HEK293T (cell line): ENCODE measurements around the gene B3GNT4.

Experiments used
- ARNT ChIP-seq: fragments of 450-650 bp; IDR thresholded peaks from 2 replicates; pipeline ENCODE4 v1.6.1; 2017; ENCODE audit warnings: mild to moderate bottlenecking
- BHLHE40 ChIP-seq: fragments of 450-650 bp; IDR thresholded peaks from 2 replicates; pipeline ENCODE4 v1.6.1; 2016; ENCODE audit warnings: mild to moderate bottlenecking, moderate library complexity, borderline replicate concordance
- FOXM1 ChIP-seq: fragments of 450-650 bp; IDR thresholded peaks from 2 replicates; pipeline ENCODE4 v1.6.1; 2017; ENCODE audit warnings: mild to moderate bottlenecking, borderline replicate concordance
- SP1 ChIP-seq: fragments of 450-650 bp; IDR thresholded peaks from 2 replicates; pipeline ENCODE4 v1.6.1; 2017
- ZNF384 ChIP-seq: fragments of 450-650 bp; IDR thresholded peaks from 2 replicates; pipeline ENCODE4 v1.6.1; 2016
- TF ChIP-seq, protein P1 (sequence below): fragments of 450-650 bp; IDR thresholded peaks from 2 replicates; pipeline ENCODE4 v1.6.1; 2016

DNA sequence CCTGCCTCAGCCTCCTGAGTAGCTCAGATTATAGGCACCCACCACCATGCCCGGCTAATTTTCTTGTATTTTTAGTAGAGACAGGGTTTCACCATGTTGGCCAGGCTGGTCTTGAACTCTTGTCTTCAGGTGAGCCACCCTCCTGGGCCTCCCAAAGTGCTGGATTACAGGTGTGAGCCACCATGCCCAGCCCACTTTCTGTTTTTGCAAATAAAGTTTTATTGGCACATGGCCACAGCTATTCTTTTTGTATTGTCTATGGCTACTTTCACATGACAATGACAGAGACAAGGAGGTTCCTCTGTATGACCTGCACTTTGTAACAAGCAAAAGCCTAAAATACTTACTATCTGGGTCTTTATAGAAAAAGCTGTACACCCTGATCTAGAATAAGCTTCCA is 42.0 kb downstream of the B3GNT4 start:
- TF ChIP-seq SP1 (no peak), FOXM1 (no peak), ZNF384 (no peak), BHLHE40 (no peak), ARNT (no peak)
- TF ChIP-seq, protein P1, sequence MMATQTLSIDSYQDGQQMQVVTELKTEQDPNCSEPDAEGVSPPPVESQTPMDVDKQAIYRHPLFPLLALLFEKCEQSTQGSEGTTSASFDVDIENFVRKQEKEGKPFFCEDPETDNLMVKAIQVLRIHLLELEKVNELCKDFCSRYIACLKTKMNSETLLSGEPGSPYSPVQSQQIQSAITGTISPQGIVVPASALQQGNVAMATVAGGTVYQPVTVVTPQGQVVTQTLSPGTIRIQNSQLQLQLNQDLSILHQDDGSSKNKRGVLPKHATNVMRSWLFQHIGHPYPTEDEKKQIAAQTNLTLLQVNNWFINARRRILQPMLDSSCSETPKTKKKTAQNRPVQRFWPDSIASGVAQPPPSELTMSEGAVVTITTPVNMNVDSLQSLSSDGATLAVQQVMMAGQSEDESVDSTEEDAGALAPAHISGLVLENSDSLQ = no peak
